ENCODE results near the gene WNK2. TPM values are rescaled to one million over a fixed set of nuclear protein-coding genes. Genes with fewer than 3 reads are reported as not detected.

Gene WNK2
- total and polyA plus RNA-seq, 4 donors: 29.2 to 124 (median 69.5) TPM

GRCh38 chr9:93295456-93296076 lies 111.6 kb downstream of the WNK2 start:
- H3K27me3 ChIP-seq (ENCODE audit: control insufficient read depth, insufficient read depth, low read length): no peaks in the 10 kb centered on the region
- H3K9me3 ChIP-seq (ENCODE audit: control insufficient read depth, insufficient read depth, low read length): no peaks in the 10 kb centered on the region
- H3K27ac ChIP-seq (ENCODE audit: low read depth, low read length): no peak overlapping the region
- peaks cover 18% of the 10 kb centered on the region for H3K4me1 ChIP-seq (ENCODE audit: control insufficient read depth, insufficient read depth, low read length)
- DNase-seq (ENCODE audit: low read depth in 4 of 6, low spot score in 6 of 6): no peak
- H3K36me3 ChIP-seq (ENCODE audit: control insufficient read depth, insufficient read depth, low read length): peaks cover 91% of the 10 kb centered on the region
- 83% methylated on average over 2 of the region's 2 CpGs for WGBS (ENCODE audit: insufficient coverage)
- H3K4me3 ChIP-seq (ENCODE audit: low read depth, low read length): no peak overlapping the region

- DNase-seq (ENCODE audit: low read depth in 4 of 6, low spot score in 6 of 6): no peak
- H3K4me1 ChIP-seq (ENCODE audit: control insufficient read depth, insufficient read depth, low read length): peaks cover 32% of the 10 kb centered on the region
- no peak overlapping the region for H3K27ac ChIP-seq (ENCODE audit: low read depth, low read length)
- no peak overlapping the region for H3K4me3 ChIP-seq (ENCODE audit: low read depth, low read length)
- H3K9me3 ChIP-seq (ENCODE audit: control insufficient read depth, insufficient read depth, low read length): no peaks in the 10 kb centered on the region
- peaks cover 91% of the 10 kb centered on the region for H3K36me3 ChIP-seq (ENCODE audit: control insufficient read depth, insufficient read depth, low read length)
- no peaks in the 10 kb centered on the region for H3K27me3 ChIP-seq (ENCODE audit: control insufficient read depth, insufficient read depth, low read length)
- 65% methylated on average over 14 of the region's 17 CpGs for WGBS (ENCODE audit: insufficient coverage)
Observed at GRCh38 chr9:93296889-93297480, 113.0 kb downstream of the WNK2 start.

- no peak for DNase-seq (ENCODE audit: low read depth in 4 of 6, low spot score in 6 of 6)
- H3K36me3 ChIP-seq (ENCODE audit: control insufficient read depth, insufficient read depth, low read length): peaks cover 91% of the 10 kb centered on the region
- H3K27ac ChIP-seq (ENCODE audit: low read depth, low read length): no peak overlapping the region
- 71% methylated on average over 31 of the region's 33 CpGs for WGBS (ENCODE audit: insufficient coverage)
- no peaks in the 10 kb centered on the region for H3K9me3 ChIP-seq (ENCODE audit: control insufficient read depth, insufficient read depth, low read length)
- H3K4me3 ChIP-seq (ENCODE audit: low read depth, low read length): no peak overlapping the region
- no peaks in the 10 kb centered on the region for H3K27me3 ChIP-seq (ENCODE audit: control insufficient read depth, insufficient read depth, low read length)
- peaks cover 37% of the 10 kb centered on the region for H3K4me1 ChIP-seq (ENCODE audit: control insufficient read depth, insufficient read depth, low read length)
Observed at GRCh38 chr9:93297659-93298497, 113.9 kb downstream of the WNK2 start.

GRCh38 chr9:93298498-93299417 lies 114.8 kb downstream of the WNK2 start:
- peaks cover 89% of the 10 kb centered on the region for H3K36me3 ChIP-seq (ENCODE audit: control insufficient read depth, insufficient read depth, low read length)
- H3K27me3 ChIP-seq (ENCODE audit: control insufficient read depth, insufficient read depth, low read length): no peaks in the 10 kb centered on the region
- H3K4me1 ChIP-seq (ENCODE audit: control insufficient read depth, insufficient read depth, low read length): peaks cover 45% of the 10 kb centered on the region
- H3K27ac ChIP-seq (ENCODE audit: low read depth, low read length): no peak overlapping the region
- H3K4me3 ChIP-seq (ENCODE audit: low read depth, low read length): no peak overlapping the region
- 86% methylated on average over 24 of the region's 26 CpGs for WGBS (ENCODE audit: insufficient coverage)
- DNase-seq (ENCODE audit: low read depth in 4 of 6, low spot score in 6 of 6): no peak
- H3K9me3 ChIP-seq (ENCODE audit: control insufficient read depth, insufficient read depth, low read length): no peaks in the 10 kb centered on the region

- Histone ChIP-seq H3K9me3 (ENCODE audit: control insufficient read depth, insufficient read depth, low read length) (no peaks in the 10 kb centered on the region), H3K4me1 (ENCODE audit: control insufficient read depth, insufficient read depth, low read length) (peaks cover 54% of the 10 kb centered on the region), H3K27ac (ENCODE audit: low read depth, low read length) (no peak overlapping the region), H3K27me3 (ENCODE audit: control insufficient read depth, insufficient read depth, low read length) (no peaks in the 10 kb centered on the region), H3K4me3 (ENCODE audit: low read depth, low read length) (no peak overlapping the region), H3K36me3 (ENCODE audit: control insufficient read depth, insufficient read depth, low read length) (peaks cover 88% of the 10 kb centered on the region)
- no peak for DNase-seq (ENCODE audit: low read depth in 4 of 6, low spot score in 6 of 6)
- WGBS (ENCODE audit: insufficient coverage): 44% methylated on average over 4 of the region's 26 CpGs
Observed at GRCh38 chr9:93299418-93300174, 115.7 kb downstream of the WNK2 start.

- WGBS (ENCODE audit: insufficient coverage): 94% methylated on average over 3 of the region's 14 CpGs
Observed at GRCh38 chr9:93300175-93300572, 116.2 kb downstream of the WNK2 start.

GRCh38 chr9:93300585-93301081 lies 116.7 kb downstream of the WNK2 start:
- no peaks in the 10 kb centered on the region for H3K27me3 ChIP-seq (ENCODE audit: control insufficient read depth, insufficient read depth, low read length)
- H3K9me3 ChIP-seq (ENCODE audit: control insufficient read depth, insufficient read depth, low read length): no peaks in the 10 kb centered on the region
- no peak overlapping the region for H3K27ac ChIP-seq (ENCODE audit: low read depth, low read length)
- DNase-seq (ENCODE audit: low read depth in 4 of 6, low spot score in 6 of 6): no peak
- no peak overlapping the region for H3K4me3 ChIP-seq (ENCODE audit: low read depth, low read length)
- H3K4me1 ChIP-seq (ENCODE audit: control insufficient read depth, insufficient read depth, low read length): peaks cover 64% of the 10 kb centered on the region
- 77% methylated on average over 12 of the region's 12 CpGs for WGBS (ENCODE audit: insufficient coverage)
- H3K36me3 ChIP-seq (ENCODE audit: control insufficient read depth, insufficient read depth, low read length): peaks cover 87% of the 10 kb centered on the region

More at GRCh38 chr9:93300175-93300572, 116.2 kb downstream of the WNK2 start:
- Histone ChIP-seq H3K27ac (ENCODE audit: low read depth, low read length) (no peak overlapping the region), H3K27me3 (ENCODE audit: control insufficient read depth, insufficient read depth, low read length) (no peaks in the 10 kb centered on the region), H3K9me3 (ENCODE audit: control insufficient read depth, insufficient read depth, low read length) (no peaks in the 10 kb centered on the region), H3K36me3 (ENCODE audit: control insufficient read depth, insufficient read depth, low read length) (peaks cover 88% of the 10 kb centered on the region), H3K4me1 (ENCODE audit: control insufficient read depth, insufficient read depth, low read length) (peaks cover 60% of the 10 kb centered on the region), H3K4me3 (ENCODE audit: low read depth, low read length) (no peak overlapping the region)
- no peak for DNase-seq (ENCODE audit: low read depth in 4 of 6, low spot score in 6 of 6)

GRCh38 chr9:93301291-93301811 lies 117.4 kb downstream of the WNK2 start:
- Histone ChIP-seq H3K27me3 (ENCODE audit: control insufficient read depth, insufficient read depth, low read length) (no peaks in the 10 kb centered on the region), H3K27ac (ENCODE audit: low read depth, low read length) (no peak overlapping the region), H3K4me1 (ENCODE audit: control insufficient read depth, insufficient read depth, low read length) (peaks cover 71% of the 10 kb centered on the region), H3K36me3 (ENCODE audit: control insufficient read depth, insufficient read depth, low read length) (peaks cover 86% of the 10 kb centered on the region), H3K9me3 (ENCODE audit: control insufficient read depth, insufficient read depth, low read length) (no peaks in the 10 kb centered on the region), H3K4me3 (ENCODE audit: low read depth, low read length) (no peak overlapping the region)
- WGBS (ENCODE audit: insufficient coverage): 94% methylated on average over 9 of the region's 17 CpGs
- no peak for DNase-seq (ENCODE audit: low read depth in 4 of 6, low spot score in 6 of 6)

Data from spinal cord (tissue), 10 donors.